OCI-LY3 (cell line): ENCODE measurements around the gene LCN6.

Experiments used
- H2AFZ ChIP-seq: fragments of 200-600, 300-600 bp; shearing (Covaris generic); 2 replicates; pipeline ENCODE4 v1.6.0; 2014; ENCODE audit warnings: antibody characterized with exemption, low read depth, low read length
- H3K27ac ChIP-seq: fragments of 200-600, 300-600 bp; sonication (generic); 2 replicates; pipeline ENCODE4 v1.5.1; 2014; ENCODE audit warnings: mild to moderate bottlenecking, low read length, moderate library complexity, mixed read lengths
- H3K27me3 ChIP-seq: fragments of 200-600, 300-600 bp; sonication (generic); 2 replicates; pipeline ENCODE4 v1.6.1; 2014; ENCODE audit warnings: low read depth, low read length, mixed read lengths
- H3K36me3 ChIP-seq: fragments of 200-600, 300-600 bp; sonication (generic); replicated peaks from 2 replicates; pipeline ENCODE3; 2014; ENCODE audit warnings: low read depth, low read length, mixed read lengths
- H3K4me1 ChIP-seq: fragments of 300-600, 200-600 bp; sonication (generic); 2 replicates; pipeline ENCODE4 v1.6.1; 2014; ENCODE audit warnings: low read length, mixed read lengths
- H3K4me2 ChIP-seq: fragments of 200-600, 300-600 bp; sonication (generic); 2 replicates; pipeline ENCODE4 v1.6.1; 2014; ENCODE audit warnings: low read length, mixed read lengths
- H3K4me3 ChIP-seq: fragments of 300-600, 200-600 bp; sonication (generic); 2 replicates; pipeline ENCODE4 v1.5.1; 2014; ENCODE audit warnings: antibody characterized with exemption, mild to moderate bottlenecking, low read length, moderate library complexity
- H3K79me2 ChIP-seq: fragments of 300-600, 200-600 bp; shearing (Covaris generic); 2 replicates; pipeline ENCODE4 v1.6.1; 2014; ENCODE audit warnings: mild to moderate bottlenecking, low read length, mixed read lengths
- H3K9ac ChIP-seq: fragments of 300-600, 200-600 bp; shearing (Covaris generic); 2 replicates; pipeline ENCODE4 v1.6.0; 2014; ENCODE audit warnings: mild to moderate bottlenecking, low read length, moderate library complexity
- H3K9me3 ChIP-seq: fragments of 200-600, 300-600 bp; shearing (Covaris generic); 2 replicates; pipeline ENCODE4 v1.6.1; 2014; ENCODE audit warnings: low read length, mixed read lengths; ENCODE audit not compliant: insufficient read depth
- H4K20me1 ChIP-seq: fragments of 200-600, 300-600 bp; sonication (generic); 2 replicates; pipeline ENCODE4 v1.6.1; 2016; ENCODE audit warnings: low read length, mixed read lengths; ENCODE audit not compliant: insufficient read depth
- EZH2phosphoT487 ChIP-seq: fragments of 200-600 bp; shearing (Covaris generic); IDR thresholded peaks from 2 replicates; pipeline ENCODE4 v1.6.1; 2018; ENCODE audit warnings: antibody characterized with exemption, mixed run types, low read depth
- TF ChIP-seq, protein P1 (sequence below): fragments of 200-600, 300-600 bp; sonication (generic); IDR thresholded peaks from 2 replicates; pipeline ENCODE4 v1.5.1; 2014; ENCODE audit warnings: antibody characterized with exemption, low read length, low read depth

LCN6 gene

DNA sequence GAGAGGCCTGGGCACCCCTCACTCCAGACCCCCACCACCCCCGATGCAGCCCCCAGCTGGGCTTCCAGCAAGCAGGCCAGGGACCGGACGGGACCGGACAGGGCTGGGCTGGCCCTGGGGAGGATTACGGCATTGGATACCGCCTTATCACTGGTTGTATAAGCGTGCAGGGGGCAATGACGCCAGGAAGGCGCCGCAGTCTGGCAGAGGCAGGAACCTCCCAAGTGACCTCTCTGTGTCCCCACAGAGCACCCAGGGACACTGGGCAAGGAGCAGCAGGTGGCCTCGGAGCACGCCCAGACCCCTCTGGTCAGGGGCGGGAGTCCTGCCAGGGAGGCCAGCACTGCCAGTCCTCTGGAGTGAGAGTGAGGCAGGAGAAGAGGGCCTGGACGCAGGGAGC lies 16.7 kb upstream of the LCN6 start:
- Histone ChIP-seq H3K27ac (no peak overlapping the region), H3K4me3 (no peak overlapping the region), H3K79me2 (no peaks in the 10 kb centered on the region), H3K36me3 (no peaks in the 10 kb centered on the region), H3K9ac (no peak overlapping the region), H3K9me3 (no peaks in the 10 kb centered on the region), H2AFZ (no peak overlapping the region), H3K27me3 (peaks cover 16% of the 10 kb centered on the region), H3K4me2 (peak overlapping the region; percentile 72; the same call in 1 of the 2 replicates), H4K20me1 (no peaks in the 10 kb centered on the region), H3K4me1 (peaks cover 25% of the 10 kb centered on the region)
- TF ChIP-seq, protein P1, sequence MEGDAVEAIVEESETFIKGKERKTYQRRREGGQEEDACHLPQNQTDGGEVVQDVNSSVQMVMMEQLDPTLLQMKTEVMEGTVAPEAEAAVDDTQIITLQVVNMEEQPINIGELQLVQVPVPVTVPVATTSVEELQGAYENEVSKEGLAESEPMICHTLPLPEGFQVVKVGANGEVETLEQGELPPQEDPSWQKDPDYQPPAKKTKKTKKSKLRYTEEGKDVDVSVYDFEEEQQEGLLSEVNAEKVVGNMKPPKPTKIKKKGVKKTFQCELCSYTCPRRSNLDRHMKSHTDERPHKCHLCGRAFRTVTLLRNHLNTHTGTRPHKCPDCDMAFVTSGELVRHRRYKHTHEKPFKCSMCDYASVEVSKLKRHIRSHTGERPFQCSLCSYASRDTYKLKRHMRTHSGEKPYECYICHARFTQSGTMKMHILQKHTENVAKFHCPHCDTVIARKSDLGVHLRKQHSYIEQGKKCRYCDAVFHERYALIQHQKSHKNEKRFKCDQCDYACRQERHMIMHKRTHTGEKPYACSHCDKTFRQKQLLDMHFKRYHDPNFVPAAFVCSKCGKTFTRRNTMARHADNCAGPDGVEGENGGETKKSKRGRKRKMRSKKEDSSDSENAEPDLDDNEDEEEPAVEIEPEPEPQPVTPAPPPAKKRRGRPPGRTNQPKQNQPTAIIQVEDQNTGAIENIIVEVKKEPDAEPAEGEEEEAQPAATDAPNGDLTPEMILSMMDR = no peak
- no peak for TF ChIP-seq EZH2phosphoT487

DNA sequence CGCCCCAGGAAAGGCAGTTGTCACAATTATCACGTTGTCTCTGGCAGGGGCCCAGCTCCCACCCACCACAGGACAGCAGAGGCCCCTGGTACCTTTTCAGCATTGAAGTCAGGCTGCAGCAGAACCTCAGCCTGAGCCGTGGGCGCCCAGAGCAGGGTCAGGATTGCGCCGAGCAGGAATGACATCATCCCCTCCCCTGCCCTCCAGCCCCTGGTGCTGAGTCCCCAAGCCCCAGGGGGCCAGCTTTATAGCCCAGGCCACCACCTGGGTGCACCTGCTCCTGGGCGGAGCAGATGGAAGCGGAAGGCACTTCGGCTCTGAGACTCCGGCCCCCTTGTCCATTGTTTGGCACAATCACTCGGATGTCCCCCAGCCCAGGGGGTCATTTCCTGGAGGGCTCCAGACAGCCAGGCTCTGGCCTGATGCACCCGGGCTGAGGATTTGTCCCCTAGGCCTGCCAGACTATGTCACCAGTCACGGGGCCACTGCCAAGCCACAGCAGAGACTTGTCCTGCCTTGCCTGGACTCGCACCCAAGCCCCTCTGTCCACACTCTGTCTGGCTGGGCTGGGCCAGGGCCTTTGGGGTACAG lies 16.1 kb upstream of the LCN6 start, which contains the start of gene LCN15:
Gene LCN15, minus strand, starts transcription at position 218 of the 591 bp plus-strand sequence. Its CDS starts 30 bp downstream, at position 188.
- no peak within 1 kb of the TSS for H3K9ac ChIP-seq
- H4K20me1 ChIP-seq = no peaks in the 10 kb centered on the region
- H3K9me3 ChIP-seq = no peaks in the 10 kb centered on the region
- peaks cover 25% of the 10 kb centered on the region for H3K4me1 ChIP-seq
- H3K79me2 ChIP-seq = no peaks in the 10 kb centered on the region
- H3K4me3 ChIP-seq = peak within 1 kb of the TSS; percentile 68; the same call in 1 of the 2 replicates
- peaks cover 16% of the 10 kb centered on the region for H3K27me3 ChIP-seq
- H3K4me2 ChIP-seq = peak within 1 kb of the TSS; percentile 72
- no peak within 1 kb of the TSS for H2AFZ ChIP-seq
- TF ChIP-seq EZH2phosphoT487 = no peak
- TF ChIP-seq, protein P1 = no peak
- no peaks in the 10 kb centered on the region for H3K36me3 ChIP-seq
- H3K27ac ChIP-seq = no peak within 1 kb of the TSS

DNA sequence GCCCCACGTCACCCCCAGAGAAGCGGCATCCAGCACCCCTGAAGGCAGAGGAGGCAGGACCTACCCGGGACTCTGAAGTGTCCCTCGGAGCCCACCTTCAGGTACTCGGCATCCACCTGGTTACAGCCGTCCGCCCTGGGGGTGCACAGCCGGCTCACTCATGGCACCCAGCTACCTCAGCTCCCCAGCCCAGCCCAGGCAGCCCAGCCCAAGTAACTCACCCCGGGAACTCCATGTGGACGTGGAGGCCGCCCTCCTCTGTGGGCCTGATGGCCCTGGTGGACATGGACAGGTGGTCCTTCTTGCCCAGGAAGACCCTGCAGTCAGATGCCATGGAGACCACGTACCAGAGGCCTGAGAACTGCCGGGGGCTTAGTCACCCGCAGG lies 15.3 kb upstream of the LCN6 start:
- no peak for TF ChIP-seq EZH2phosphoT487
- TF ChIP-seq, protein P1 = no peak
- Histone ChIP-seq H3K79me2 (no peaks in the 10 kb centered on the region), H3K27ac (no peak overlapping the region), H3K36me3 (no peaks in the 10 kb centered on the region), H3K4me2 (no peak overlapping the region), H3K9me3 (no peaks in the 10 kb centered on the region), H4K20me1 (no peaks in the 10 kb centered on the region), H2AFZ (no peak overlapping the region), H3K4me3 (no peak overlapping the region), H3K9ac (no peak overlapping the region), H3K27me3 (peaks cover 16% of the 10 kb centered on the region), H3K4me1 (peaks cover 25% of the 10 kb centered on the region)

DNA sequence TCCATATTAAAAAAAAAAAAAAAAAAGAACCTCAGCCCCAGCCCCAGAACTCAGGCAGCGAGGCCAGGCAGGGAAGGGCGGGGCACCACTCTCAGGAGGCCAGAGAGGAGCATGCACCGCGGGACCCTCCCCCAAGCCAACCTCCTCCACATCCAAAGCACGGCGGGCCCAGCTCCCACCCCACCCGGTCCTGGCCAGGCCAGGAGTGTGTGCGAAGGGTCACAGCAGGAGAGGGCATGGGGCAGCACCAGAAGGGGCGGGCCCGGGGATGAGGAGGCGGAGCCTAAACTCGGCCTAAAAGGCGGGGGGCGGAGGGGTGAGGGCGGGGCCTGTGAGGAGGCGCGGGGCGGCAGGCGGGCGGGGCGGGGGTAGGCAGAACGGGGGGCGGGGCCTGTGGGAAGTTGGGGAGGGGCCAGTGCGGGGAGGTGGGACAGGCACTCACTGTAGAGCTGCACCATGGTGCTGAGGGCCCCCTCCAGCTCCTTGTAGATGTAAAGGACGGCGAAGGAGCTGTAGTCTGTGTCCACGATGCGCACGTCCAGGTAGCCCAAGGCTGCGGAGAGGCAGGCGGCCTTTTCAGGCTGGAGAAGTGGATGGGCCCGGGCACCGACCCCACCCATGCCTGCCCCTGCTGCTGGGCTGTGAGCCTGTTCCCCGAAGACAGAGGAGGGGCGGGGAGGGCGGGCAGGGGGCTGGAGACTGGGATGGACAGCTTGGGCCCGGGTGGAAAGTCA lies 14.8 kb upstream of the LCN6 start:
- no peak overlapping the region for H3K27ac ChIP-seq
- H3K27me3 ChIP-seq = peaks cover 14% of the 10 kb centered on the region
- H3K9ac ChIP-seq = no peak overlapping the region
- no peak overlapping the region for H3K4me2 ChIP-seq
- H3K79me2 ChIP-seq = no peaks in the 10 kb centered on the region
- no peaks in the 10 kb centered on the region for H4K20me1 ChIP-seq
- no peak overlapping the region for H3K4me3 ChIP-seq
- peaks cover 24% of the 10 kb centered on the region for H3K4me1 ChIP-seq
- no peaks in the 10 kb centered on the region for H3K9me3 ChIP-seq
- no peak for TF ChIP-seq EZH2phosphoT487
- TF ChIP-seq, protein P1 = no peak
- no peak overlapping the region for H2AFZ ChIP-seq
- H3K36me3 ChIP-seq = no peaks in the 10 kb centered on the region
